Natural killer cell treated with Interleukin-12 subunit alpha and Interleukin-12 subunit beta and Interleukin-15 and Interleukin-18, amount 100 ng/mL, for 72 hours (primary cell): ENCODE data around the gene CUX1. TPM values are rescaled to one million over a fixed set of nuclear protein-coding genes. Genes with fewer than 3 reads are reported as not detected.
A peak's percentile ranks its signal among the peaks of the same experiment; 100 is the strongest.

ENCODE experiments used
- ATAC-seq, 2 donors: fragments of 150-1000 bp; cut with Tn5 transposase in 1 of 2; sonication (Bioruptor Pico), chemical (Tn5 transposase) in 1 of 2; 2 replicates each; pipeline ENCODE4 v1.10.0; 2021
- DNase-seq: peaks from one replicate; pipeline ENCODE4 v3.0.0; 2022; ENCODE audit warnings: low spot score
- H3K27ac Mint-ChIP-seq, 2 donors: 1 replicate in 1 of 2; 2 replicates in 1 of 2; pipeline ENCODE4 v1.8.0; 2022; ENCODE audit warnings: mixed read lengths in 2 of 2, mild to moderate bottlenecking in 1 of 2, moderate library complexity in 1 of 2
- H3K27me3 Mint-ChIP-seq, 2 donors: 1 replicate in 1 of 2; 2 replicates in 1 of 2; pipeline ENCODE4 v1.8.0; 2022; ENCODE audit warnings: mixed read lengths in 2 of 2
- H3K36me3 Mint-ChIP-seq: one replicate; pipeline ENCODE4 v1.8.0; 2022; ENCODE audit warnings: mixed read lengths
- H3K4me1 Mint-ChIP-seq, 2 donors: 1 replicate in 1 of 2; 2 replicates in 1 of 2; pipeline ENCODE4 v1.8.0; 2022; ENCODE audit warnings: low read depth in 2 of 2, mixed read lengths in 2 of 2, mild to moderate bottlenecking in 1 of 2
- H3K4me3 Mint-ChIP-seq: one replicate; pipeline ENCODE4 v1.8.0; 2022; ENCODE audit warnings: mixed read lengths
- H3K9me3 Mint-ChIP-seq: 2 replicates; pipeline ENCODE4 v1.8.0; 2022; ENCODE audit warnings: mixed read lengths
- total RNA-seq, 2 donors: library from RNA; stranded (reverse); gene quantifications; one replicate each; pipeline ENCODE4 v1.2.3, GENCODE V29; 2022

Gene CUX1
- total RNA-seq, 2 donors from 2014 or later = 25.2 to 28.5 TPM

DNA sequence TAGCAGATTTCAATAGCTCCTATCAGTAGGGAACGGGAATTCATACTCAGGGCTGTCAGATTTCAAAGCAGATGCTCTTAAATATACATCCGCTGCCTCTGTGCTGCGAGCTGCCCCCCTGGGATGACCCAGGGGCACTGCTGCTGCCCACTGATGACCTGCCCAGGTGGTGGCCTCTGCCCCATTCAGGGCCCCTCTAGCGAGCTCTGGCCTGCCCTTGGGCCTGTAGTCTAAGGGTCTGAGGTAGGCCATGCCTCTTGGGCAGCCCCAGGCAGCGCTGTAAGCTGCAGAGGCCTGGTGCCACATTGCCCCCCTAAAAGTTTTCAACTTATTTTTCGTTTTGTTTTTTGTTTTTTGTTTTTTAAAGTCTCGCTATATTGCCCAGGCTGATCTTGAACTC, 418.7 kb downstream of the CUX1 start:
- no peak overlapping the region for H3K27ac Mint-ChIP-seq
- no peaks in the 10 kb centered on the region for H3K27me3 Mint-ChIP-seq
- H3K4me3 Mint-ChIP-seq = no peak overlapping the region
- DNase-seq (no peak), ATAC-seq (no peak)
- H3K4me1 Mint-ChIP-seq = no peaks in the 10 kb centered on the region
- H3K36me3 Mint-ChIP-seq = no peaks in the 10 kb centered on the region
- no peaks in the 10 kb centered on the region for H3K9me3 Mint-ChIP-seq

DNA sequence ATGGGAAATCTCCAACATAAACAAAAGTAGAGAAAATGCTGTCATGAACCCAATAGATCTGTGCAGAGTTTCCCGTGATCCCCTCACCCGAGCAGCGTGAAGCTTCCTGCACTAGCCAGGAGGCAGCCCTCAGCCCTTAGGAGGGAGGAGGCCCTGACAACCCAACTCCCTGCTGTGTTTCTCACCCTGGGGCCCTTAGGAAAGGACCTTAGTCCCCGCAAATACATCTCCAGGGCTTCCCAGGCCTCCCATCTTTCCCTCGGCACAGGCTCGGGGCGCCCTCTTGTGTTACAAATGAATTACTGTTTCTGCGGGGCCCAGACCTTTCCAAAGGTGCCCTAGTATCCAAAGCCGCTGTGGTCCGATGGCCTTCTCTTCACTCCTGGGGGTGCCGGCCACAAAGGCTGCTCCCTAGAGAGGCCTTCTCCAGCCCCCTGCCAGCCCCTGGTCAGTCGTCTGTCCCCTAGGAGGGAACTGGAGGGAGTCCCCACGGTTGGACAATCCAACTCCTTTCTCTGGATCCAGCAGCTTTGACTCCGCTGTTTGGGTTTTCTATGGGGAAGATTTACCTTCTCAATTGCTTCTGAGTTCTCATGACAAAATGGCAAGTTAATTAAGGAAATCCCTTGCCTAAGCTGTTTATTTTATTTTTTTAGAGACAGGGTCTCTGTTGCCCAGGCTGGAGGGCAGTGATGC, 419.3 kb downstream of the CUX1 start:
- no peaks in the 10 kb centered on the region for H3K27me3 Mint-ChIP-seq
- H3K4me3 Mint-ChIP-seq = no peak overlapping the region
- DNase-seq = no peak
- H3K4me1 Mint-ChIP-seq = no peaks in the 10 kb centered on the region
- ATAC-seq = peak; percentile 15 to 63
- H3K9me3 Mint-ChIP-seq = no peaks in the 10 kb centered on the region
- H3K27ac Mint-ChIP-seq = no peak overlapping the region
- H3K36me3 Mint-ChIP-seq = no peaks in the 10 kb centered on the region

DNA sequence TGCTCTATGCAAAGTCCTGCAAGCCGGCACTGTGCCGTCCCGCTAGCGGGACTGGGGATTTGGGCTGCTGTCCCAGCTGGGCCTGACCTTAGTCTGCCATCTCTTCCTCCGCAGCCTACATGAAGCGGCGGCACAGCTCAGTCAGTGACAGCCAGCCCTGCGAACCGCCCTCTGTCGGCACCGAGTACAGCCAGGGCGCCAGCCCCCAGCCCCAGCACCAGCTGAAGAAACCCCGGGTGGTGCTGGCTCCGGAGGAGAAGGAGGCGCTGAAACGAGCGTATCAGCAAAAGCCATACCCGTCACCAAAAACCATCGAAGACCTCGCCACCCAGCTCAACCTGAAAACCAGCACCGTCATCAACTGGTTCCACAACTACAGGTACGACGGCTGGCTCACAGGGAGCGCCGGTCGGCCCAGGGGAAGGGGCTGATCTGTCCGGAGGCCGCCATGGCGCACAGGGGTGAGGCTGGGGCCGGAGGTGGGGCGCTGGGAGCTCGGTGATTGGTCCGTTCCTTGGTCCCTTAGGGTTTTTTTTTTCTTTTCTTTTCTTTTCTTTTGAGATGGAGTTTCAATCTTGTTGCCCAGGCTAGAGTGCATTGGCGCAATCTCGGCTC, 421.9 kb downstream of the CUX1 start:
- H3K36me3 Mint-ChIP-seq = no peaks in the 10 kb centered on the region
- no peaks in the 10 kb centered on the region for H3K27me3 Mint-ChIP-seq
- H3K4me3 Mint-ChIP-seq = no peak overlapping the region
- no peaks in the 10 kb centered on the region for H3K9me3 Mint-ChIP-seq
- H3K4me1 Mint-ChIP-seq = no peaks in the 10 kb centered on the region
- ATAC-seq (no peak), DNase-seq (no peak)
- H3K27ac Mint-ChIP-seq = no peak overlapping the region

DNA sequence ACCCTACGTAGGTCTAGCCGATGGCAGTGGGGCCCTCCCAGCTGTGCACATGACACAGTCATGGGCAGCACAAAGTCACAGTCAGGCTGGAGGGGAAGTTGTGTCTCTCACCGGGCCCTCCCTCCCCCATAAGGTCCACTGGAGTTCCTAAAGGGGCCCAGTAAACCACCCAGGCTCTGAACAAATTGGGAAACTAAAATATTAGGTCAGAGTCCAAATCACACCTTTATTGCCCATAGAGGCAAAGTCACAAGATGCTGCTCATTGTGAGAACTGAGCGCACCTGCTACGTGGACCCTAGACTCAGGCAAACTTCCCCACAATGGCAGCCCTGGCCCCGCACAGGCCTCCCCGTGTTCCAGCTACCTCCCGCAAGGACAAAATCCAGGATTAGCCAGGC, 424.0 kb downstream of the CUX1 start:
- no peak overlapping the region for H3K4me3 Mint-ChIP-seq
- ATAC-seq (no peak), DNase-seq (no peak)
- no peaks in the 10 kb centered on the region for H3K9me3 Mint-ChIP-seq
- no peaks in the 10 kb centered on the region for H3K36me3 Mint-ChIP-seq
- no peak overlapping the region for H3K27ac Mint-ChIP-seq
- H3K27me3 Mint-ChIP-seq = no peaks in the 10 kb centered on the region
- no peaks in the 10 kb centered on the region for H3K4me1 Mint-ChIP-seq

DNA sequence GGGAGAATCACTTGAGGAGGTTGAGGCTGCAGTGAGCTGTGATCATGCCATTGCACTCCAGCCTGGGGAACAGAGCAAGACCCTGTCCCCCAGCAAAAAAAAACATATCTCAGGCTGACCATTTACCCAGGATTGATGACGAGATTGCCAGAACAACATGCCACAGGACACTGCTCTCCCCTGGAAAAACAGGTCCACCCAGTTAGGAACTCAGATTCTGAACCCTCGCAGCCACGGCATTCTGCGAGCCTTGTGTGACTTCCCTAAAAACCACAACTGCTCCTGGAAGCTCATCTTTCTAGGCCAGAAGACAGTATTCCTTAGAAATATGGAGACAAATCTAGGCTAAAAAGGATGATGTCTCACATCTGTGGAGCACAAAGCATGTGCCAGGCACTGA, 427.2 kb downstream of the CUX1 start:
- no peak for DNase-seq
- Mint-ChIP-seq H3K27ac (no peak overlapping the region), H3K27me3 (no peaks in the 10 kb centered on the region), H3K4me1 (no peaks in the 10 kb centered on the region), H3K4me3 (no peak overlapping the region), H3K9me3 (no peaks in the 10 kb centered on the region), H3K36me3 (no peaks in the 10 kb centered on the region)
- no peak for ATAC-seq

DNA sequence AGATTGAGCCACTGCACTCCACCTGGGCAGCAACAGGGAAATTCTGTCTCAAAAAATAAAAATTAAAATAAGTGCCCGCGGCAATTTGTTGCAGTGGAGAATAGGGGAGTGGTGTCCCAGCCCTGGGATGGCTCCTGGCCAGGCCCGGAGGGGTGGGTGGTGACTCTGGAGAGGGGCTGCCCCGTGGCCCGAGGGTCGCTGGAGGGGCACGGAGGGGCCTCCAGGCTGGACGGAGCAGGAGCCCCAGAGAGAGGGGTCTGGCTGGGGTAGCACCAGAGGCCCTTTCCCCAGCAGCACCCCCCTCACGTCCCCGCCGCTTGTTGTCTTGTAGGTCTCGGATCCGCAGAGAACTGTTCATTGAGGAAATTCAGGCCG, 430.6 kb downstream of the CUX1 start:
- no peaks in the 10 kb centered on the region for H3K9me3 Mint-ChIP-seq
- ATAC-seq = peak in 1 of 2 donors; percentile 46
- H3K36me3 Mint-ChIP-seq = peaks cover 5% of the 10 kb centered on the region
- DNase-seq = no peak
- H3K27me3 Mint-ChIP-seq = no peaks in the 10 kb centered on the region
- H3K27ac Mint-ChIP-seq = no peak overlapping the region
- H3K4me1 Mint-ChIP-seq = no peaks in the 10 kb centered on the region
- no peak overlapping the region for H3K4me3 Mint-ChIP-seq

DNA sequence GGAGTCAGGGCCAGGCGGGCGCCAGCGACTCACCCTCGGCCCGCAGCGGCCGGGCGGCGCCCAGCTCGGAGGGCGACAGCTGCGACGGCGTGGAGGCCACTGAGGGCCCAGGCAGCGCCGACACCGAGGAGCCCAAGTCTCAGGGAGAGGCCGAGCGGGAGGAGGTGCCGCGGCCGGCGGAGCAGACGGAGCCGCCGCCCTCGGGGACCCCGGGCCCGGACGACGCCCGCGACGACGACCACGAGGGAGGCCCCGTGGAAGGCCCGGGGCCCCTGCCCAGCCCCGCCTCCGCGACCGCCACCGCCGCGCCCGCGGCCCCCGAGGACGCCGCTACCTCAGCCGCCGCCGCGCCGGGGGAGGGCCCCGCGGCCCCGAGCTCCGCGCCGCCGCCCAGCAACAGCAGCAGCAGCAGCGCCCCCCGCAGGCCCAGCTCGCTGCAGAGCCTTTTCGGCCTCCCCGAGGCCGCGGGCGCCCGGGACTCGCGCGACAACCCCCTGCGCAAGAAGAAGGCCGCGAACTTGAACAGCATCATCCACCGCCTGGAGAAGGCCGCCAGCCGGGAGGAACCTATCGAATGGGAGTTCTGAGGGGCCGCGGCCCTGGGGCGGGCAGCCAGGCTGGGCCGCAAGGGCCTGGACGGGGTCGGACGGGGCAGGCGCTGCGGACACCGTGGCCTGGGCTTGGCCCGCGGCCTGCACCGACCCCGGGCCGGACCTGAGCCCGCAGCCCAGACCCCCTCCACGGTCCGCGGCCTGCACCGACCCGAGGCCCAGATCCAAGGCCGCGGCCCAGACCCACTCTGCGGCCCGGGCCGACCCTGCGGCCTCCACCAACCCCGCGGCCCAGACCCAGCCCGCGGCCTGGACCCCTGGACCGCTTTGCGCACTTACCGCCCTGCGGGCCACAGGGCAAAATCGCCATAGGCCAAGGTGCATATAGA, 431.3 kb downstream of the CUX1 start:
- ATAC-seq = peak in 1 of 2 donors; percentile 28
- no peak for DNase-seq
- H3K27ac Mint-ChIP-seq = no peak overlapping the region
- no peaks in the 10 kb centered on the region for H3K4me1 Mint-ChIP-seq
- H3K9me3 Mint-ChIP-seq = no peaks in the 10 kb centered on the region
- no peaks in the 10 kb centered on the region for H3K27me3 Mint-ChIP-seq
- H3K36me3 Mint-ChIP-seq = peaks cover 5% of the 10 kb centered on the region
- no peak overlapping the region for H3K4me3 Mint-ChIP-seq

DNA sequence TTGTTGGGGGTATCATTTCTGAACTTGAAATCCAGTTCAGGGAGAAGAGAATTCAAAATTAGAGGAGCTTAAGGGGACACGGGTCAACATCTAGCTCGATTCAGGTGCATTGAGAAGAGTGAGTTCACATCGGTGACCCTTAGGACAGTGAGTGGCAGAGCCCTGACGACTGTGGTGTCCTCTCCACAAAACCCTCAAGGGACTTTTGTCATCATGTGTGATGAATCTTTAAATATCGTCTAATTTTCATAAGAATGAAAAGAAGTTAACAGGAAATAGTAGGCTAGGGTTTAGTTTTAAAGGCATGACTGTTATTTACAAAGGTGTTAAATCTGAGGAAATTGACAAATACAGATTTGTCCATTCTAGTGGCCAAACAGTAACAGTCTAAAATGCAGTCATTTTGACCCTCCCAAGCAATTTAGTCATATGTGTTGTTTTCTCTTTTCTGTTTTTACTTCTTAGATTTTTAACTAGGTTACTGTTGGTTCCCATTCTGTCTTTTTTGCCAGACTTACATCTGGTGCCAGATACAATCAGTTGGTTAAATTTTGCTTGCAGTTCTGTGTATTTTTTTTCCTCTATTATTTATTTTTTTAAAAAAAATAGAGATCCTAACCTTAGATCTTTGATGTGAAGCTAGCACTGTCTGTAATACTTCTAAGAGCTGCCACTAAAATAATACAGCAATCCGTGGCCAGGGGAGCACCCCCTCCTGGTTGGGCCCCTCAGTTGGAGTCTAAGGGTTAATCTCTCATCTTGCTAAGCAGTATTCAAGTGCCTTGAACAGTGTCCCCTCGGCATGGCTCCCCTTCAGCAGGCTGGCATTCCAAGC, 434.3 kb downstream of the CUX1 start:
- no peak overlapping the region for H3K27ac Mint-ChIP-seq
- DNase-seq = no peak
- H3K36me3 Mint-ChIP-seq = peaks cover 5% of the 10 kb centered on the region
- no peaks in the 10 kb centered on the region for H3K4me1 Mint-ChIP-seq
- H3K27me3 Mint-ChIP-seq = no peaks in the 10 kb centered on the region
- ATAC-seq = peak in 1 of 2 donors; percentile 34
- no peaks in the 10 kb centered on the region for H3K9me3 Mint-ChIP-seq
- no peak overlapping the region for H3K4me3 Mint-ChIP-seq

DNA sequence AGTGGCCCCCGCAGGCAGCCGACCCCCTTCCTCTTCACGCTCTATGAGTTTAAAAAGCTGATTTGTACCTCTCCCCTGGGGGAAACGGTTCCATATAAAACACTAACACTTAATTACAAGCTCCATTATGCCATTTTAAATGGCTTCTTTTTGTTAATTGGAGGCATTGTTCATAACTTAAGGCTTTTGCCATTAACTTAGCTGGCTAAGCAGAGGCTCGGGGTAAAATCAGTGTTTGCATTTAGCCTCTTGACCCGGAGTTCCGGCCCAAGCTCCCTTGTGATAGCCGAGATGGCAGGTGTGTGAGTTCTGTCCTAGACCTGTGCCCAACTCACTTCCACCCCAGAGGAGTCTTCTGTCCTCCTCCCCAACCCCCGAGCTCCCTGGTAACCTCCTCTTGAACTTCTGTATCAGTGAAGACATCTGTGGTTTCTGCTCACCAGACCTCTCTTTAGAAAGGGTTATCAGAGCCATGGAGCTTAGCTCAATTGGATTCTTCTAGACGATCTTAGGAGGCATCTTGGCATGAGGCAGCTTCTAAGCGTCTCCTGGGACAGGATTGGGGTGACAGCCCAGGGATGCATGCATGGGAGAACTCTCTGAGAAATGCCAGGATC, 435.0 kb downstream of the CUX1 start:
- H3K4me3 Mint-ChIP-seq = no peak overlapping the region
- H3K9me3 Mint-ChIP-seq = no peaks in the 10 kb centered on the region
- peaks cover 5% of the 10 kb centered on the region for H3K36me3 Mint-ChIP-seq
- no peak for ATAC-seq
- no peak for DNase-seq
- no peaks in the 10 kb centered on the region for H3K4me1 Mint-ChIP-seq
- no peak overlapping the region for H3K27ac Mint-ChIP-seq
- H3K27me3 Mint-ChIP-seq = no peaks in the 10 kb centered on the region

DNA sequence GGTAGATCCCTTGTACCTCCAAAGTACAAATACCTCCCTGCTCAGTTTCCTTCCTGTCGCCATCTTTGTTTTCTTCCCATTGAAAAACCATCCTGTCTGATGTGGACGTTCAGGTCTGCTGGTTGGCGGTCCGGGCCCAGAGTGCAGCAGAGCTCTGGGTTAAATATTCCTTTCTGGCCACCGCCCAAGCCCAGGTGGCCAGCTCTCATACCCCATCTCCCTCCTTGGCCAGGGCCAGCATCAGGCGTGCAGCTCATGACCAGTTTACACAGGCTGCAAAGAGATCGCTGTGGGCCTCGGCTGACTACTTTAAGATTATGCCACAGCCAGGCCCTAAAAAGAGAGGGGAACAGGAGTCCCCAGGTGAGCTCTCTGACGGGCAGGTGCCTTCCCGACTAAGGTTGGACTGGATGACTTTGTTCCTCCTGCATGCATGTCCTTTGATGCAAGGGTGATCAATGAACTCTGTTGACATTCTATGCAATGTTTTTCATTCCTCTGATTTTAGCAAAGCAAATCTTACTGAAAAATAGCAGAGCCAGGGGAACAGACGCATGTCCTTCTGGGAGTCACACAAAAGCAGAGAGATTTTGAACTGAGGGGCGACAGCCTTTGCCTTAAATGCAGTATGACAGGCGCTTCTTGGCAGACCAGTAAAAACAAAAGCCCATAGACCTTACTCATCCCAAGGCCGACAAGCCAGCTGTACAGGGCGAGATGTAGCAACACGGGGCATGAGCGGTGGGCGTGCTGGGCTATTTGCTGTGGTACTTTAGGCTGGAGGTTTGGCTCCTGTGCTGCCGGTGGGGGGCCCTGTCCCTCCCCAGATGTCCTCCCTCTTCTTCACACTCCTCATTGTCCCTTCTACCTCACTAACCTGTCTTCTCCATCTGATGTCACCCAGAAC, 435.9 kb downstream of the CUX1 start:
- H3K36me3 Mint-ChIP-seq = peaks cover 5% of the 10 kb centered on the region
- no peaks in the 10 kb centered on the region for H3K4me1 Mint-ChIP-seq
- peak overlapping the region in 1 of 2 donors; percentile 31 for H3K27ac Mint-ChIP-seq

DNA sequence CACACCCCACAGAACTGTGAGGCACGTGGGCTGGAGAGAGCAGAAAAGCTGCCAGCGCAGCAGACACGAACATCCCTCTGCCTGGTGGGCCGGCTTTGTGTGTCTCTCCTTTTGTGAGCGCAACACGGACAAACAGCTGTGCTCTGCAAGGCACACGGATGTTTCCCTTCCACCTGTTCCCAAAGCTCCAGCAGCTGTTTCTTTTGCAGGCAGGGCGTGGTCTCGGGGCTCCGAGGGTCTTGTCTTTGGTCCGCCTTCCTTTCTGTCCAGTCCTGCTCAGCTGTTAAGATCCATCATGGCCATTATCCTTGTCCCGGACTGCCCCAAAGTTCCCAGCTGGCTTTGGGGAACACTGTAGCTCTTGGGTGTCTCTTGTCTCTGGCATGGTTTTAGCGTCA, 436.5 kb downstream of the CUX1 start:
- no peak for ATAC-seq
- Mint-ChIP-seq H3K36me3 (peaks cover 5% of the 10 kb centered on the region), H3K4me1 (no peaks in the 10 kb centered on the region), H3K27ac (no peak overlapping the region), H3K27me3 (no peaks in the 10 kb centered on the region), H3K9me3 (no peaks in the 10 kb centered on the region), H3K4me3 (no peak overlapping the region)
- DNase-seq = no peak

More for the DNA sequence above, 435.9 kb downstream of the CUX1 start:
- DNase-seq = no peak
- no peak overlapping the region for H3K4me3 Mint-ChIP-seq
- no peaks in the 10 kb centered on the region for H3K9me3 Mint-ChIP-seq
- no peaks in the 10 kb centered on the region for H3K27me3 Mint-ChIP-seq
- ATAC-seq = no peak

DNA sequence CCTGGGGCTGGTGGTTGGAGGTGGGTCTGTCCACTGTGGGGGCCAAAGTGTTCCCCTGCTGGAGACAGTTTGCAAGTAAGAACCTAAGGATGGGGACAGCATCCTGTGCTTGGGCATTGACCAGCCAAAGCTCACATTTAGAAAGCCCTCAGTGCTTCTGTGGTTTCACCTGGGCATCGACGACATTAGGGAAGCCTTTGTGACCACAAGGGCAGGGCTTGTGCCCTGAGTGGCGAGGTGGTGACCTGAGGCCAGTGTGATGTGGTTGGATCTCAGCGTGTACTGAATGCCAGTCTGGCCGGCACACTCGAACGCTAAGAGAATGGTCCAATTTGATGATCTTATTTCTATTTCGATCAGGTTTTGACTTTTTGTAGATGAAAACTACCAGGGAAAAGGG, 437.1 kb downstream of the CUX1 start:
- DNase-seq = no peak
- no peak for ATAC-seq
- Mint-ChIP-seq H3K4me1 (no peaks in the 10 kb centered on the region), H3K4me3 (no peak overlapping the region), H3K27me3 (no peaks in the 10 kb centered on the region), H3K36me3 (peaks cover 5% of the 10 kb centered on the region), H3K9me3 (no peaks in the 10 kb centered on the region), H3K27ac (no peak overlapping the region)
